MM.1S (cell line): ENCODE measurements around the gene ADRB1.

Experiments
- EZH2phosphoT487 ChIP-seq: fragments of 300-600 bp; sonication (generic); IDR thresholded peaks from 2 replicates; pipeline ENCODE4 v1.6.1; 2018; ENCODE audit warnings: antibody characterized with exemption, low read length
- TF ChIP-seq, protein P1 (sequence below): fragments of 300-600 bp; sonication (generic); IDR thresholded peaks from 2 replicates; pipeline ENCODE4 v1.5.1; 2016; ENCODE audit warnings: antibody characterized with exemption, low read length, mixed read lengths

DNA sequence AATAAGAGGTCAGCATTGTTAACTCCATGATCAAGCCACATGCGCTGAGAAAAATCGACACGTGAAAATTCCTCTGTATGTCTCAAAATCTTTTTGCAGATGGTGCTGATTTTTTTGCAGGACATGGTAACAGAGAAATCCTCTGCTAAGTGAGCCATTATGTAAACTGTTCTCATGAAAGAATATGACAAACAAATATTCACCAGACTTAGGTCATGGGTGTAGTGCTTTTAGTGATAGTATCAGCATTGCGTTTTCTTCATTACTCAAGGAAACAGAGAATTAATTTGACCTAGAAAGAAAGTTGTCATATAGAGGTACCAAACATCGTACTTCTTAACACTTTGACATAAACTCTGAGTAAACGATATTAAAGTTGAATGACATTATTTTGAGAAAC is 34.7 kb downstream of the ADRB1 start:
- TF ChIP-seq, protein P1, sequence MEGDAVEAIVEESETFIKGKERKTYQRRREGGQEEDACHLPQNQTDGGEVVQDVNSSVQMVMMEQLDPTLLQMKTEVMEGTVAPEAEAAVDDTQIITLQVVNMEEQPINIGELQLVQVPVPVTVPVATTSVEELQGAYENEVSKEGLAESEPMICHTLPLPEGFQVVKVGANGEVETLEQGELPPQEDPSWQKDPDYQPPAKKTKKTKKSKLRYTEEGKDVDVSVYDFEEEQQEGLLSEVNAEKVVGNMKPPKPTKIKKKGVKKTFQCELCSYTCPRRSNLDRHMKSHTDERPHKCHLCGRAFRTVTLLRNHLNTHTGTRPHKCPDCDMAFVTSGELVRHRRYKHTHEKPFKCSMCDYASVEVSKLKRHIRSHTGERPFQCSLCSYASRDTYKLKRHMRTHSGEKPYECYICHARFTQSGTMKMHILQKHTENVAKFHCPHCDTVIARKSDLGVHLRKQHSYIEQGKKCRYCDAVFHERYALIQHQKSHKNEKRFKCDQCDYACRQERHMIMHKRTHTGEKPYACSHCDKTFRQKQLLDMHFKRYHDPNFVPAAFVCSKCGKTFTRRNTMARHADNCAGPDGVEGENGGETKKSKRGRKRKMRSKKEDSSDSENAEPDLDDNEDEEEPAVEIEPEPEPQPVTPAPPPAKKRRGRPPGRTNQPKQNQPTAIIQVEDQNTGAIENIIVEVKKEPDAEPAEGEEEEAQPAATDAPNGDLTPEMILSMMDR: no peak
- no peak for TF ChIP-seq EZH2phosphoT487
